NCI-H1436 (cell line): ENCODE measurements around the gene SCAPER.

ENCODE experiments used
- DNase-seq: peaks from one replicate; lab custom pipeline; 2025; lab: John Stamatoyannopoulos, UW

SCAPER gene

DNA sequence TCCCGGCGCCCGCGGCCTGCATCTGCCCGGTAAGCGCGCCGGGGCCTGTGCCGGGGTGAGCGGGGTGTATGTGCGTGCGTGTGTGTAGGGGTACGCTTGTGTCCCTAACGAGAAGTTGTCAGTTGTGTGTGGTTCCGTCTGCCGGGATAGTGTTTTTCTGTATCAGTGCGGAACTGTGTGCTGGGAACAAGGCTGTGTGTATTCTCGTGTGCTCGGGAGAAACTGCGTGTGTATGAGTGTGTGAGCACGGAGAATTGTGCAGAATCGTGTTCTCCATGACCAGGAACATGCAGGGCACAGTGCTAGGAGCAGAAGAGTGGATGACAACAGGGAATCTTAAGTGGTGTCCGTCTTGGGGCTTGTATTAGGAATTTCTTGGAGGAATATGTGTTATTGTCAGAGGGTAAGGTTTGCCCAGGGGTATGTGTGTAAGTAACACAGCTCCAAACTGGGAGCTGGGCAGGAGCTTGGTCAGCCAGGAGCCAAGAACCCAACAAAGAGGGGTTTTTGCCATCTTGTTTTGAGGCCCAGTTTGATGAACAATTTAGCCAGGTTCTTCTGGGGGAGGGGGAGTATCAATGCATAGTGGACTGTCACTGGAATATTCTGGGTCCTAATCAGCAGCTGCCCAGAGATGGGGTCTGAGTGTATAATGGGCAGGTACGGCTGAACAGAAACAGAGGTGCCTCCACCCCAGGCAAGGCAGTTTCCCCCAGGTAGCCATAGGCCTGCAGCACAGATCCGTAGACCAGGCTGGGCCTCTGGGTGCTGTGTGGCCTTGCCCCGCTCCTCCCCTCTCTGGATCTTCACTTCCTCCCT, 566.4 kb downstream of the SCAPER start:
- no peak for DNase-seq

DNA sequence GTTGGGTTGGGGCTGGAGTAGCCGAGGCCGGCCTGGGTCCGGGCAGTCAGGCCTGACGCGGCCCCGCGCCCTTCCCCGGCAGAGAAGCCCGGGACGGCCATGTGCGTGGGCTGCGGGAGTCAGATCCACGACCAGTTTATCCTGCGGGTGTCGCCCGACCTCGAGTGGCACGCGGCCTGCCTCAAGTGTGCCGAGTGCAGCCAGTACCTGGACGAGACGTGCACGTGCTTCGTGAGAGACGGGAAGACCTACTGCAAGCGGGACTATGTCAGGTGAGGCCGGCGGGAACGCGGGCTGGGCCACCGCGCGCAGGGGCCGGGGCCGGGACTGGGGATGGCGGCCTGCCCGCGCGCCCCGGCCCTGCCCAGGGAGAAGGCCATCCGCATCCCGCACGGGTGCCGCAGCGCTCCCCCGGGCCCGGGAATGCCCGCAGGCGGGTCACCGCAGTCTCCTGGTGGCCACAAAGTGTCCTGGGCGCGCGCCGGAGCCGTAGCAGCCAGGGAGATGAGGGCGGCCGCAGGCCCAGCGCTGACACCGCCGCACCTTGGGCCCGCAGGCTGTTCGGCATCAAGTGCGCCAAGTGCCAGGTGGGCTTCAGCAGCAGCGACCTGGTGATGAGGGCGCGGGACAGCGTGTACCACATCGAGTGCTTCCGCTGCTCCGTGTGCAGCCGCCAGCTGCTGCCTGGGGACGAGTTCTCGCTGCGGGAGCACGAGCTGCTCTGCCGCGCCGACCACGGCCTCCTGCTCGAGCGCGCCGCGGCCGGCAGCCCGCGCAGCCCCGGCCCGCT, 567.2 kb downstream of the SCAPER start:
- DNase-seq: no peak

DNA sequence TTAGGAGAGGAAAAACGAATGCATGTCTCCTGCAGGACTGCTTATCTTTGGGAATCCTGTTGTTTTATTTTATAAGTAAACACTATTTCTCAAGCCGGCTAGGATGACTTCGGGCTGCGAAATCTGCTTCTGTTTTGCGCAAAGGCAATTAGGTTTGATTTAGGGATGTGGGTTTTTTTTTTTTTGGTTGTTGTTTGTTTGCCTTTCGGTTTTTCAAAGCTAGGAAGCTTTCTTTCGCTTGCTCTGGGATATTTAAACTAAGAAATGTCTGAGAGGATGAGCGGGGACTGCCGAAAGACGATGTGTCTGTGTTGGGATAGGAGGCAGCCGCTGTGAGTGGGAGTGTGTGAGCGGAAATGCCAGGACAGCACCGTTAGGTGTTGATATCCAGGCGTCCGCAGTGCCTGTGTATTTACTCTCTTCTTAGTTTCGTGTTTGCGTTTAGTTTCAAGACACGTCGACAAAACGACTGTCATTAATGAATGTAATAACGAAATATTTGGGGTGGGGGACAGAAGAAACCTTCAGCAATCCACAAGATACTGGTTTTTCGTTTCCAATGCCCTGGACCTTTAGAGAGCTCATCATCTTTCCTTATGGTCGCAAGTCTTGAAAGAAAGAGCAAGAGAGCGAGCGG, 568.0 kb downstream of the SCAPER start:
- no peak for DNase-seq

DNA sequence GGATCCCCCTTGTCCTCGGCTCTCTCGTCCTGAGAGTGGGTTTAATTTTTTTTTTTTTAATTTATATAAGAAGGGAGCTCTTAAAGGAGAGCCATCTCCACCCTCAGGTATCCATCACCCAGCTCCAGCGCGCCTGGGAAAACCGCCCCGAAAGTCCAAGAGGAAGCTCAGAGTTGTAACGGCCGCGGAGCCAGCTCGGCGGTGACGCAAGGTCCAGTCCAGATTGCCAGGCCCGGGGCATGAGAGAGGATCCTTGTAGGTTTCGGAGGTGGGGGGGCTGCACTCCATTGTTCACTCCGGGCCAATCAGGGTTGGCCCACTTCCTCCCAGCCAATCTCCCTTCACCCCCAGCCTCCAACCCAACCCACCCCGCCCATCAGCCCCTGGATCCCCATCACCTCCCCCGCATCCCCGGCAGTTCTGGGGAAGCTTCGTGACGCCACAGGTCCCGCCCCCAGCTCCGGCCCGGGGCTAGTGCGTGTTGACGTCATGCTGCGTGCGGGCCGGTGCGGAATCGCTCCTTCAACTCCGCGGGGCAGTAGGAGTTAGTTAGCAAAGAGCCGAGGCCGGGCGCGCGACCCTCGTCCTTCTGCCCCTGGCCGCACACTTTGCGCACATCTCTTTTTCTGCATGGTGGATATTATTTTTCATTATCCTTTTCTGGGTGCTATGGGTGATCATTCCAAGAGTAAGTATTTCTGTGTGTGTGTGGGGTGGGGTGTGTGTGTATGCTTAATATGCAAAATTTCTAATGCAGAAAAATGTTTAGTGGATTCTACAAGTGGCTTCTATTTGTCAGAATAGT, 568.7 kb downstream of the SCAPER start, which contains the start of gene ISL2:
Gene ISL2 (plus strand): TSS at position 520 of the 805 bp plus-strand sequence. CDS start 111 bp downstream, at position 631.
- no peak for DNase-seq

DNA sequence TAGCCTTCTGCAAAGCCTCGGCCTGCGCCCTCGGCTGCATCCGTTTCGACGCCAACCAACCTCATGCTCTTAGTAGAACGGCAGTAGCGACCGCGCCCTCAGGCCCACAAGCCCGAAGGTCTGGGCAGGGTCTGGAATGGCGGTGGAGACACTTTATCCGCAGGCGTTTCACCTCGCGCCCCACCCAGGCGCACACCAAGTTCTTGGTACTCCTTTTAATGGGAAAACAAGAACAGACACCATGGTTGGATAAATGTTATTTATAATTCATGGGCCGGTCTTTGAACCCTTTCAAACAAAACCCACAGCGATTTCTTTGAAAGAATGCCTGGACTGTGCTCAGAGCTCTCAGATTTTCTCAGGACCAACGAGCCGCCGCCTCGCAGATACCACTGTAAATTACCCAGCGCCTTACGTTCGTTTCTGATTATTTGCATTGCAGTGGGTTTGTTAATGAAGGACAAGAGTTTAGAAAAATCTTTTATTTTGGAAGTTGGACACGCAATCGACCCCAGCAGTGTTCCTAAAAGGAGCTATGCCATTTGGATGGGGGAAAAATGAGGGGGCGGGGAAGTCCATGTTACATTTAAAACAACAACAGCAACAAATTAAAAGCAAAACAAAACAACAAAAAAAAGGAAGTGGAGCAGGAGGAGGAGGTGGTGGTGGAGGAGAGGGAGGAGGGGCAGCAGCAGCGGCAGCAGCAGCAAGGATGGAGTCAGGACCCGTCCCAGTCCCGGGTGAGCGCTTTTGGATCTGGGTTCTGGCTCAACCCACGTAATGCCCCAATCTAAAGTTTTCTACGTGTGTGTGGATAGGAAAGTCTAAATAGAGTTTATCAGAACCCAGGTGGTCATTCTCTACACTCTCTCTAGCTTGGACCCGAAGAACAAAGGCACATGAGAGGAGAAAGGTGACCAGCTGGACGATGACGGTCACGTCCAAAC, 569.6 kb downstream of the SCAPER start:
- DNase-seq: no peak

DNA sequence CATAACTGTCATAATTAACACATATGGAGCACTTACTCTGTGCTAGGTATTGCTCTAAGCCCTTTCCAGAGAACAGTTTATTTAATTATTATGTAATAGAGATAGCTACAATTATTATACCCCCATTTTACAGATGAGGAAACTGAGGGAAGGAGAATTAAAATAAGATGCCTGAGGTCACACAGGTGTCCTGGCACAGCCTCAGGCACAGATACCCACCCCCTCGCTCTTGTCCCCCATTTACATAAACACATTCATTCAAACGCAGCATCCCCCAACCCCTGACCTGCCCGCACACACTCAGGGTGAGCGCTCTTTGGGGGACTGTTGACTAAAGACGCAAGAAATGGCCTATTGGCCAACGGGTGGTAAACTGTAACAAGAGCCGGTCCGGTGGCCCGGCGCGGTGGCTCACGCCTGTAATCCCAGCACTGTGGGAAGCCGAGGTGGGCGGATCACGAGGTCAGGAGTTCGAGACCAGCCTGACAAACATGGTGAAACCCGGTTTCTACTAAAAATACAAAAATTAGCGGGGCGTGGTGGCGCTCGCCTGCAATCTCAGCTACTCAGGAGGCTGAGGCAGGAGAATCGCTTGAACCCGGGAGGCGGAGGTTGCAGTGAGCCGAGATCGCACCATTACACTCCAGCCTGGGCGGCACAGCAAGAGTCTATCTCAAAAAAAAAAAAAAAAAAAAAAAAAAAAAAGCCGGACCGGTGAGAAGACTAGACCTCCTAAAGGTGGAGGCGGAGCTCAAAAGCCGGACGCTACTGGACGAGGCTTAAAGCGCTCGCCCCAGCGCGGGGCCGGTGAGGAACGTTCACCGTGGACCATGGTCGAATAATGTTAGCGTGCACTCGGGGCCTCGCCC, 570.5 kb downstream of the SCAPER start:
- DNase-seq: no peak

DNA sequence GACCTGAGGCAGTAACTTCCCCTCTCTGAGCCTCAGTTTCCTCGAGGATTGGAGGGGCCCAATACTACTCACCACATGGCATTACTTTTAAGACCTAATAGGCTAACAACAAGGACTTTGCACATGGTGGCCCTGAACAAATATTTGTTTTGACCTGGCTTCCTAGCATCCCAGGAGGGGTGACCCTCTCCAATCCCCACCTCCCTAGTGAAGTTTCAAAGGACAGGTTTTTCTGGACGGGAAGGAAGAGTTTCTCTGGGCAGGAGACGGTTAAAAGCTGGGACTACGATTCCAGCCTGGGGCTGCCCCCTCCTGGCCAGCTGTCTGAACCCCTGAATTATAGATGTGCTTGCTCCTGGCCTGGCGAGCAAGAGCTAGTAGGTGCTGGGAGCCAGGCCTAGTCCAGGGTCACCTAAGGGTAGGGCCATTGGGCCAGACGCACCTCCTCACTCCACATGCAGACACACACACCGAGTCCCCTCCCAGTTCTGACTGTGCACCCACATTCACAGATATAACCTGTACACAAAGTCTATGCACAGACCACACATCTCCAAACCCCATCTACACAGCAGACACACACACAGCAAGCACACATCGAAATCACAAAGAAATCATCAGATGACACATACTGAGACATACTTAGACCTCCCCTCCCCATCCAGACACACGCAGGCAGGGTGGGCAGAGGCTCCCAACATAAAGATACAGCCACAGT, 571.3 kb downstream of the SCAPER start:
- DNase-seq: no peak

DNA sequence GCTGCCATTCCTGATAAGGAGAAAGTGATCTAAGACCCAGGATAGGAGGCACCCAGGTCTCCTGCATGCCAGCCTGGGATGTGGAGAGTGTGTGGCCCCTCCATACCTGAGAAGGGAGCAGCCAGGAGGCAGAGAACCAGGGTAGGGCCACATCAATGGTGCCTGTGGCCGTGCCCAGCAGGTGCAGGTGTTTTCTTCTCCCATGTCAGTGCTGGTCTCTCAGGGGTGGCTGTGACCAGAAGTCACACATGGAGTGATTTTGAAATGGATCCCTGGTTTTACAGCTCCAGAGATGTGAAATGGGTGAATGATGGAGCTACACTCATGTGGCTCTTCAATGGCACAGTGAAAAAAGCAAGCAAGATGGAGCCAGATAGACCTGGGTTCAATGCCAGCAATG, 571.8 kb downstream of the SCAPER start:
- no peak for DNase-seq

DNA sequence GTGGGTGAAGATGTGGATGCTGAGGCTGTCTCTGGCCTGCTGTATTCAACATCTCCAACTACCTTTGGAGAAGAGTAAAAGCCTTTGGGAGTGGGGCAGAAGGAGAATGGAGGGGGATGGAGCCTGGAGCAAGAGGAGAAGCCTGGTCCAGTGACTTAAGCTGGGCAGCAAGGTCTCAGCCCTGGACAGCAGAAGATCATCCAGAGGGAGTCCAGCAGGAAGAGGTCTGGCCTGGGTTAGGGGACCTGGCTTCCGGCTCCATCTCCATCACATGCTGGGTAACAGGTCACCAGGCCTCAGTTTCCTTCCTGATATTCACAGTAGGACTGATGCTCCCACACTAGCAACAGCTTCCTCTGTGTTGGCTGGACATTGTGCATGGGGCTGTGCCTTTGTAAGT, 572.3 kb downstream of the SCAPER start:
- no peak for DNase-seq

DNA sequence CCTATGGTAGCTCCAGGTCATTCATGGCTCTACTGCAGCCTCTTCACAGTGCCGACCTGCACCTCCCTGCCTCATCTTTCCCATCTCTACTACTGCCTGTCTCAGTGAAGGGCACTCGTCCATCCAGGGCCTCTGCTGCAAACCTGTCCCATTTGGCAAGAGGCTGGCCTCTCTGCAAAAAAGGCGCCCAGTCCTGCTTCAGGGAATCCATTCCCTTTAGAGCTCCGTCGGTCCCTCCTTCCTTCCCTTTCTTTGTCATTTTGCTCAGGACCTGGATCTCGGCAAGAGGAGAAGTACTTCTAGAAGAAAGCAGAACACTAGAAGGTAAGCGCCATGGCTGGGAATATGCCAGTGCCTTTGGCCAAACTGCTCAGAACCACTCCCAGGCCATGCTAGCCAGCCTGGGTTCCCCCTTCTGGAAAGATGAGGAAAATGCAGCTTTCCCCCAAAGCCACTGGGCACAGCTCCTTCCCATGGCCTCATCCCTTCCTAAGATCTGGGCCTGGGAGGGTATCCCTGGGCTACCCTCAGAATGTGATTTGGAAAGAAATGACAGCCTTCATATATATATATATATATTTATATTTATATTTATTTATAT, 575.0 kb downstream of the SCAPER start:
- DNase-seq: no peak

DNA sequence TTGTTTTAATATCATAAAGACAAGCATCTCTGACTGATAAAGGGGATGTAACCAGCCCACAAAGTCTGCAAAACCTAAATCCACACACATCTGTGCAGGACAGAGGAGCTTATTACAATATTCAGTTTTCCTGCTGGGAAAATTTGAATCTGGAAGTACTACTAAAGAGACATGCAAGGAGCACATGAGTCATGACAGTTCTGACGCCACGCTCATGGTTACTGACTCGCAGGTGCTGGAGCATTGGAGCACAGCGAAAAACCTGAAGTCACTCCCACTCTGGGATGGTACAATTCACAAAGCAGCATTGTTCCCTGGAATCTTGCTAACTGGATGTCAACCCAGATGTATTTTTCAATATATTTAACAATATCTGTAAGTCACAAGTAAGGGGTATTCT, 576.2 kb downstream of the SCAPER start:
- DNase-seq: no peak

DNA sequence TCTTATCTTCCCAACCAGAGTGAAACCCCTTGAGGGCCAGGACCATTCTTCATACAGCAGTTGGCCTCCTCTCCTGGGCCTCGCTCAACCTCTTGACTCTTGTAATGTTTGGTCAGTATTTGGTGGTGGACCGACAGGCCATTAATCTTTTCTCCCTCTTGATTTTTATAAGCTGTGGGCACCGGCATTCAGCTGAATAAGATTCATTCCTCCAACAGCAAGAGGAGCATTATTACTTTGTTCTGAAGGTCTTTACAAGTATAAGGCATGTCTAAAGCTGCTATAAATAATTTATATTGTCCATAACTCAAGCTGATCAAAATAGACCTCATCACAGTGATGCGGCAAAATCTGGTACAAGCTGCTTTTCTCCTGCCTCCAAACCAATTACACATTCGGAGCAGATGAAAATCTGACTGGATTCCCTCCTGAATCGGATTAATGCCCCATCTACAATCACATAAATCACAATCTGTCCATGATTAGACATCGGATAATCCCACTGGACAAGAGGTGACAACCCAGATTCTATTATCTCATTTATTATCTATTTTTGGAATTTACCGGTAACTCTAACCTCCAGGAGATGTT, 576.9 kb downstream of the SCAPER start:
- no peak for DNase-seq

DNA sequence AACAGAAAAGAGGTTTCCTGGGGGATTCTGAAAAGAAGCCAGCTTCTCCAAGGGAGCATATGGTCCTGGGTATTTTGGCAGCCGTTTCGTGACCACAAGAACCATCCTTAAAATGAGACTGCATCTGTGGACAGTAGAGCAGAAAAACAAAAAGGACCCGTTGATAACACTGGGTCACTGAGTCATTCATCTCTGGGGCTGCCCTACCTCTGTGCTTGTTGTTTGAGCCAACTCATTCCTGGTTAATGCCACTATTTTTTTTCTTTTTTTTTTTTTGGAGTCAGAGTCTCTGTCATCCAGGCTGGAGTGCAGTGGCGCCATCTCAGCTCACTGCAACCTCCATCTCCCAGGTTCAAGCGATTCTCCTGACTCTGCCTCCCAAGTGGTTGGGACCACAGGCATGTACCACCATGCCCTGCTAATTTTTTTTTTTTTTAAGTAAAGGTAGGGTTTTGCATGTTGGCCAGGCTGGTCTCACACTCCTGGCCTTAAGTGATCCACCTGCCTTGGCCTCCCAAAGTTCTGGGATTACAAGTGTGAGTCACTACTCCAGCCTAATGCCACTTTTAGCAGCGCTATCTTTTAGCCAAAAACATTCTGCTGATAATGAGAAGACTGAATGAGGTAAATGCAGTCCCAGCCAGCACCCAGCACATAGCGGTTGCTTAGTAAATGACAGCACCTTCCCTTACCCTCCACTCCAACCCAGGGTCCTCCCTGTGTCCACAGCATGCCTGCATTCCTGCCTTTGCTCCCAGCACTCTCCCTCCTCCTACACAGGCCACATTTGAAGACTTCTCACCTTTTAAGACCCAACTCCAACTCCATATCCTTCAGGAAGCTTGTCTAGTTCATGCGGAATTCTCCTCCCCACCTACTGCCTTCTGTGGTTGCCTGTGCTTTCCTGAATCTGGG, 577.7 kb downstream of the SCAPER start:
- DNase-seq: no peak

DNA sequence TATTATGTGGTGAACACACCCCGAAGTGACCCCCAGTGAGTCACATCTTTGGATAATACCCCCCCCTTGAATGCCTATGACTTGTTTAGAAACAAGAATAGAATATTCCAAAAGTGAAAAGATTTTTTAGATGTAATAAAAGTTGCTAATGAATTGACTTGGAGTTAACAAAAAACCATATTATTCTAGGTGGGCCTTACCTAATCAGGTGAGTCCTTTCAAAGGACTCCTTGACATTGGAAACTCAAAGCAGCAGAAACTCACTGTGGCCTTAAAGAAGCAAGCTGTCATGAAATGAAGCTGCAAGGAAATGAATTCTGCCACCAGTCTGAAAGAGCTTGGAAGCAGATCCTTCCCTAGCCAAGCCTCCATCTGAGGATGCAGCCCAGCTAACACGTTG, 579.4 kb downstream of the SCAPER start:
- no peak for DNase-seq

DNA sequence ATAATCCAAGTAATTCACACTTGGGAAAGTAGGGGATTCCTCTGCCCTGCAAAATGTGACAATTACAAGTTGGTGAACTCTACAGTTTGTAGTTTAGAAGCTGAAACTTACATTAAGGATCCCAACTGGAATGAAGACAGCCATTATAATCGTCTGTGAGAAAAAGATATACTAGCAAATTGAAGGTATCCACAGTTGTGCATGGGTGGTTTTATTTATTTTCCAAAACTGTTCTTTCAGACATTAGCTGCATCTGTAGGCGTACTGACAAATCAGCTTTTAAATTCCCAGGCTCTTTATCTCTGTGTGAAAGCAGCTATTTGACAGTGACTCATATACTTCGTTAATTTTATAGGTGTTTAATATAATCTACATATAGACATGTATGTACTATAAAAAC, 581.1 kb downstream of the SCAPER start:
- no peak for DNase-seq

DNA sequence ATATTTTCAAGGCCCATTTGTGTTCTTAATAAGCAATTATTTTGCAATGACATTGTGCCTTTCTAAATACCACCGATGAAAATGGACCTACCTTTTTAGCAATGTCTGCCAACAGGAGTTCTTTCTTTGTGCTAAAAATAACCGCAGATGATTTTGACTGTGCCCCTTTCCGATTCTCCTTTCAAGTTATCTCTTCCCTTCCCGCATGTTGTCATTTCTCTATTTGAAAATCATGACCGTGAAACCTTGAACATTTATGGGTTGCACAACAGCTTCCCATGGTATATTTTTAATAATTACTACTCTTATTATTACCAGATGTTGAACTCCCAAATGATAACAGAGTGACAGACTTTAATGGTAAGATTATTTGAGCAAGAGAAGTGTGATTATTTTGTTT, 583.5 kb downstream of the SCAPER start:
- no peak for DNase-seq

DNA sequence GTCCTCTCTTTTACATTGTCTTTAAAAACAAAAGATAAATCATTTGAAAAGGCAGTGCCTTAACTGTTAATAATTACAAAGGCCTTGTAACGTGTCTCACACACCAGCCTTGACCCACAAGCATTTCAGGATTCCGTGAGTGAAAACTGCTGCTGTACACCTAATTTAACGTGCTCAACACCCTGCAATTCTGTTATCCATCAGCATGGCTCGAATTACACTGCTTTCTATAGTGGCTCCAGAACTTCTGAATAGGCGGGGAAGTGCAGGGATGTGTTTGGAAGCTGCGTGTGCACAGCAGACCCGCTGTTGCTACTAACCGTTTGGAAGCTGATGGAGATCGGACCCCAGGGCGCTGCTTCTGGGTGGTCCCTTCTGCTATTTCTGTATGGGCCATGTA, 584.0 kb downstream of the SCAPER start:
- DNase-seq: no peak
